Type B pancreatic cell (in vitro differentiated cells): Measurements from ENCODE around the gene ARHGAP20. TPM values are rescaled to one million over a fixed set of nuclear protein-coding genes. Genes with fewer than 3 reads are reported as not detected.

ENCODE experiments used
- DNase-seq: peaks from one replicate; pipeline ENCODE4 v3.0.0; 2021; ENCODE audit warnings: mixed read lengths; ENCODE audit not compliant: unreplicated experiment; ENCODE audit errors: extremely low spot score
- H3K27ac Mint-ChIP-seq: 2 replicates; pipeline ENCODE4 v1.8.0; 2021; ENCODE audit warnings: mild to moderate bottlenecking, mixed read lengths
- H3K27me3 Mint-ChIP-seq: 2 replicates; pipeline ENCODE4 v1.8.0; 2021; ENCODE audit warnings: mixed read lengths
- H3K36me3 Mint-ChIP-seq: 2 replicates; pipeline ENCODE4 v1.8.0; 2021; ENCODE audit warnings: mixed read lengths
- H3K4me1 Mint-ChIP-seq: one replicate; pipeline ENCODE4 v1.8.0; 2021; ENCODE audit warnings: mixed read lengths; ENCODE audit not compliant: unreplicated experiment
- H3K4me3 Mint-ChIP-seq: 2 replicates; pipeline ENCODE4 v1.8.0; 2021; ENCODE audit warnings: mild to moderate bottlenecking, mixed read lengths
- H3K9me3 Mint-ChIP-seq: 2 replicates; pipeline ENCODE4 v1.8.0; 2021; ENCODE audit warnings: mixed read lengths
- total RNA-seq: library from RNA; stranded (reverse); gene quantifications from 2 replicates; pipeline ENCODE4 v1.2.1, GENCODE V29; 2021; ENCODE audit warnings: low replicate concordance
- TF ChIP-seq, protein P1 (sequence below): fragments of 200-600 bp; sonication (generic); conservative IDR thresholded peaks from 2 replicates; pipeline ENCODE4 v1.5.0; 2021; ENCODE audit warnings: antibody characterized with exemption, mild to moderate bottlenecking

Gene ARHGAP20
- total RNA-seq, 1 donor from 2014 or later, result 5.1 TPM

DNA sequence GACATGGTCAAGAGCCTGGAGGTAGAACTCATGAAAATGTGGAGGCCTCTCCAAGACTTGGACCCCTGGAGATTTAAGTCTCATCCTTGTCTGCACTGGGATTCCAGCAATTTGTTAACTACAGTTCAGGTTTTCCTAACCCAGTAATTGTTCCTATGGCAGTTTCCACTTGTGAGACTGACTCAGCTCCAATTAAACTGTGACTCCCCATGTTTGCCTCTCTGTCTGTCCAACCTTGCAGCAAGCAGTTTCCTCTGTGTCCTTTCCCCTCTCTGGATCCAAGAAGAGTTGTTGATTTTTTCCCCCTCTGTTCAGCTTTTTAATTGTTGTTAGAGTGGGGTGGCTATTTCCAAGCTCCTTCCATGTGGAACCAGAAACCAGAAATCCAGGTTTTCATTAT, 16.2 kb upstream of the ARHGAP20 start:
- H3K36me3 Mint-ChIP-seq, result no peaks in the 10 kb centered on the region
- no peak for DNase-seq
- H3K4me1 Mint-ChIP-seq, result no peaks in the 10 kb centered on the region
- TF ChIP-seq, protein P1, sequence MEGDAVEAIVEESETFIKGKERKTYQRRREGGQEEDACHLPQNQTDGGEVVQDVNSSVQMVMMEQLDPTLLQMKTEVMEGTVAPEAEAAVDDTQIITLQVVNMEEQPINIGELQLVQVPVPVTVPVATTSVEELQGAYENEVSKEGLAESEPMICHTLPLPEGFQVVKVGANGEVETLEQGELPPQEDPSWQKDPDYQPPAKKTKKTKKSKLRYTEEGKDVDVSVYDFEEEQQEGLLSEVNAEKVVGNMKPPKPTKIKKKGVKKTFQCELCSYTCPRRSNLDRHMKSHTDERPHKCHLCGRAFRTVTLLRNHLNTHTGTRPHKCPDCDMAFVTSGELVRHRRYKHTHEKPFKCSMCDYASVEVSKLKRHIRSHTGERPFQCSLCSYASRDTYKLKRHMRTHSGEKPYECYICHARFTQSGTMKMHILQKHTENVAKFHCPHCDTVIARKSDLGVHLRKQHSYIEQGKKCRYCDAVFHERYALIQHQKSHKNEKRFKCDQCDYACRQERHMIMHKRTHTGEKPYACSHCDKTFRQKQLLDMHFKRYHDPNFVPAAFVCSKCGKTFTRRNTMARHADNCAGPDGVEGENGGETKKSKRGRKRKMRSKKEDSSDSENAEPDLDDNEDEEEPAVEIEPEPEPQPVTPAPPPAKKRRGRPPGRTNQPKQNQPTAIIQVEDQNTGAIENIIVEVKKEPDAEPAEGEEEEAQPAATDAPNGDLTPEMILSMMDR, result no peak
- H3K27me3 Mint-ChIP-seq, result peaks cover 2% of the 10 kb centered on the region
- H3K9me3 Mint-ChIP-seq, result no peaks in the 10 kb centered on the region
- no peak overlapping the region for H3K4me3 Mint-ChIP-seq
- H3K27ac Mint-ChIP-seq, result no peak overlapping the region

DNA sequence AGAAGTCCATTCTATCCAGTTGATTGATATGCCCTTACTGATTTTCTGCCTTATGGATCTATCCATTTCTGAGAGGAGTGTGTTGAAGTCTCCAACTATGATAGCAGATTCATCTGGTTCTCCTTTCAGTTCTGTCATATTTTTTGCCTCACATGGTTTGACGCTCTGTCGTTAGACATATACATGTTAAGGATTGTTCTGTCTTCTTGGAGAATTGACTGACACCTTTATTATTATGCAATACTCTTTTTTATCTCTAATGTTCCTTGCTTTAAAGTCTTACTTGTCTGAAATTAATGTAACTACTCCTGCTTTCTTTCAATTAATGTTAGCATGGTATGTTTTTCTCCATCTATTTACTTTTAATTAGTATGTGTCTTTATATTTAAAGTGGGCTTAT, 12.1 kb upstream of the ARHGAP20 start:
- no peak overlapping the region for H3K27ac Mint-ChIP-seq
- no peak overlapping the region for H3K4me3 Mint-ChIP-seq
- H3K27me3 Mint-ChIP-seq, result peaks cover 3% of the 10 kb centered on the region
- DNase-seq, result no peak
- no peaks in the 10 kb centered on the region for H3K36me3 Mint-ChIP-seq
- no peaks in the 10 kb centered on the region for H3K9me3 Mint-ChIP-seq
- peaks cover 5% of the 10 kb centered on the region for H3K4me1 Mint-ChIP-seq
- TF ChIP-seq, protein P1, result no peak

DNA sequence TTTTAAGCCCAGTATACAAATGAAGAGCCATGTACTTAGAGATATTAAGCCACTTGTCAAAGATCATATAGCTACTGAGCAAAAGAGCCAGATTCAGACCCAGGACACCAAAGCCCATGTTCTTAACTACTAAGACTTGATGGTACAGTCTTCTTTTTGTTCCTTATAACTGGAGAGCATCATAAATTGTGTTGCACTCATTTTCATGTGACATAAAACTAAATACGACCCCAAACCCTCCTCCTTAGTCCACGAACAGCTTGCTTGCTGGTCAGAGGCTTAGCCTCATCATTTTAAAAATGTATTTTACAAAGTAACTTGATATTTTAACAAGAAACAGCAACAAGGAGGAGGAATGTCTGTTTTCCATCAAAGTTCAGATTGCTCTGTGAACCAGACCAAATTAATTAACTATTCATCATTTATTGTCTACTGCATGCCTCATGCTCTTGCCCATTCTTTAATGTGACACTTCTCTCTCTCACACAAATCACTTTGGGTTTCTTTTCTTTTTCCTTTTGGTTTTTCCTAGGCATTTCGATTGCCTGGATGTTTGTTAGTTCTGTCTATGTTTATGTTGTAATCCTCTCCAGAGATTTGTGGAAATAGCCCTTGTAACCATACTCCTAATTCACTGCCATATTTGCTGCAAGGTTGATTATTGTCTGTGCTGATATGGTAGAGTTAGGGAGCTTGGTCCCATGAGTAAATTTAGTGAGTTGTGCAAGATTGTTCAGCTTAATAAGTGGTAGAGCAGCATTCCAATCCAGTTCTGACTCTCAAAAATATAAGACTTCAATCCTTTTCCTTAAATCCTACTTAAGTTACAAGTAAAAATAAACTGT, 8.4 kb upstream of the ARHGAP20 start:
- H3K4me1 Mint-ChIP-seq, result peaks cover 5% of the 10 kb centered on the region
- H3K36me3 Mint-ChIP-seq, result no peaks in the 10 kb centered on the region
- peaks cover 3% of the 10 kb centered on the region for H3K27me3 Mint-ChIP-seq
- H3K9me3 Mint-ChIP-seq, result no peaks in the 10 kb centered on the region
- no peak for DNase-seq
- peak overlapping the region; percentile 16 for H3K4me3 Mint-ChIP-seq
- TF ChIP-seq, protein P1, result no peak
- no peak overlapping the region for H3K27ac Mint-ChIP-seq

DNA sequence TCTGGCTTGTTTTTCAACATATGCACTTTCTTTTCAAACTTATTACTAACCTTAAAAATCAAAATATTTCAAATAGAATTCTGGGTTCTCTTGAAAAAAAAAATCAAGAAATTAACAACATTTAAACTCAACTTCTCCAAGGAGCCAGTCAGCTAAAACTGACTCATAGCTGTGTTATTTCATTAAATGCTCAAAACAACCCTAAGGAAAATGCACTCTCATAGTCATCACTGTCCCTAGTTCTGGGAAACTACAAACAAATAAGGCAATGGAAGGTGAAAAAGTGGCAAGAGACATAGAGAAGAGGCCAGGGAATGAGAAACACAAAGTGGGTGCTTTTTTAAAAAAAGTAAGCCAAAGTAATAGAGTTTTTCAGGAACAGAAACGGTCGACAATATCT, 4.1 kb upstream of the ARHGAP20 start:
- Mint-ChIP-seq H3K27me3 (peaks cover 32% of the 10 kb centered on the region), H3K36me3 (no peaks in the 10 kb centered on the region), H3K27ac (no peak overlapping the region), H3K4me1 (peaks cover 13% of the 10 kb centered on the region), H3K9me3 (no peaks in the 10 kb centered on the region), H3K4me3 (no peak overlapping the region)
- TF ChIP-seq, protein P1, result no peak
- DNase-seq, result no peak

DNA sequence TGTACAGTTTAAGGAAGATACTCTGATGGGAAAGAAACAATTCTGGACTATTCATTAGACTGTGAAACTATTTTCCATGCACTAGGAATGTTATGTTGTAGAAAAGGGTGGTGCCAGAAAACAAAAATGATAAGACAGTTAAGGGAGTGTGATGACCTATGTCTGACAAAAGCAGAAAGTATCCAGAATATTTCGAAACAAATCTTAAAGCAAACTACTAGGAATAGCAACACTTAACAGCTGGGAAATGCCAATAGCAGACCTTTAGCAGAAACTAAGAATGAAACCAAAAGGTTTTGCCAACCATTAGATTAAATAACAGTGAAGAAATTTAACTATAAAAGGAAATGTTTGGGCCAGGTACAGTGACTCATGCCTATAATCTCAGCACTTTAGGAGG, 3.3 kb upstream of the ARHGAP20 start:
- H3K9me3 Mint-ChIP-seq, result no peaks in the 10 kb centered on the region
- peaks cover 35% of the 10 kb centered on the region for H3K27me3 Mint-ChIP-seq
- peaks cover 12% of the 10 kb centered on the region for H3K4me1 Mint-ChIP-seq
- no peaks in the 10 kb centered on the region for H3K36me3 Mint-ChIP-seq
- TF ChIP-seq, protein P1, result no peak
- no peak overlapping the region for H3K4me3 Mint-ChIP-seq
- no peak overlapping the region for H3K27ac Mint-ChIP-seq
- no peak for DNase-seq
